K562 treated with DMSO at 1 percent for 12 hours (cell line): ENCODE data around the gene DRC7. TPM values are rescaled to one million over a fixed set of nuclear protein-coding genes. Genes with fewer than 3 reads are reported as not detected.

Source experiments
- total RNA-seq: library from RNA; unstranded; fragments of 300-600 nt; gene quantifications from 2 replicates; pipeline ENCODE4 v1.2.3, GENCODE V29; 2022; ENCODE audit not compliant: insufficient read depth

Gene DRC7, protein sequence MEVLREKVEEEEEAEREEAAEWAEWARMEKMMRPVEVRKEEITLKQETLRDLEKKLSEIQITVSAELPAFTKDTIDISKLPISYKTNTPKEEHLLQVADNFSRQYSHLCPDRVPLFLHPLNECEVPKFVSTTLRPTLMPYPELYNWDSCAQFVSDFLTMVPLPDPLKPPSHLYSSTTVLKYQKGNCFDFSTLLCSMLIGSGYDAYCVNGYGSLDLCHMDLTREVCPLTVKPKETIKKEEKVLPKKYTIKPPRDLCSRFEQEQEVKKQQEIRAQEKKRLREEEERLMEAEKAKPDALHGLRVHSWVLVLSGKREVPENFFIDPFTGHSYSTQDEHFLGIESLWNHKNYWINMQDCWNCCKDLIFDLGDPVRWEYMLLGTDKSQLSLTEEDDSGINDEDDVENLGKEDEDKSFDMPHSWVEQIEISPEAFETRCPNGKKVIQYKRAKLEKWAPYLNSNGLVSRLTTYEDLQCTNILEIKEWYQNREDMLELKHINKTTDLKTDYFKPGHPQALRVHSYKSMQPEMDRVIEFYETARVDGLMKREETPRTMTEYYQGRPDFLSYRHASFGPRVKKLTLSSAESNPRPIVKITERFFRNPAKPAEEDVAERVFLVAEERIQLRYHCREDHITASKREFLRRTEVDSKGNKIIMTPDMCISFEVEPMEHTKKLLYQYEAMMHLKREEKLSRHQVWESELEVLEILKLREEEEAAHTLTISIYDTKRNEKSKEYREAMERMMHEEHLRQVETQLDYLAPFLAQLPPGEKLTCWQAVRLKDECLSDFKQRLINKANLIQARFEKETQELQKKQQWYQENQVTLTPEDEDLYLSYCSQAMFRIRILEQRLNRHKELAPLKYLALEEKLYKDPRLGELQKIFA
- total RNA-seq = 0.48 TPM in 1 of 2 replicates, not detected in the other

GRCh38 chr16:57694725-57695679, at the start of gene DRC7:
Gene DRC7 (plus strand): TSS chr16:57694806. CDS start chr16:57697950, 3,144 bp downstream.

GRCh38 chr16:57668263-57668571, 26.4 kb upstream of the DRC7 start, which contains the start of gene ADGRG3:
Gene ADGRG3 (plus strand): TSS chr16:57668306. CDS start chr16:57668348, 42 bp downstream.

GRCh38 chr16:57735755-57736418, 41.3 kb downstream of the DRC7 start, which contains the start of gene KATNB1:
Gene KATNB1 (plus strand): TSS chr16:57735770. CDS start chr16:57737244, 1,474 bp downstream.

Other genes starting within 250 kb of the DRC7 start
- gene CIAPIN1, start 247.4 kb upstream of the DRC7 start, total RNA-seq = 46.4 and 56.0 TPM in 2 replicates
- 45.5 and 54.2 TPM in 2 replicates for gene COQ9, start 247.3 kb upstream of the DRC7 start, total RNA-seq
- 64.5 and 127 TPM in 2 replicates for gene POLR2C, start 232.1 kb upstream of the DRC7 start, total RNA-seq
- 7.6 and 18.3 TPM in 2 replicates for gene DOK4, start 208.3 kb upstream of the DRC7 start, total RNA-seq
- gene CCDC102A, start 158.2 kb upstream of the DRC7 start, total RNA-seq = 4.5 and 5.0 TPM in 2 replicates
- 0.28 and 1.8 TPM in 2 replicates for gene ADGRG5, start 152.2 kb upstream of the DRC7 start, total RNA-seq
- gene ADGRG1, start 66.2 kb upstream of the DRC7 start, total RNA-seq = 0.22 and 0.57 TPM in 2 replicates
- gene ADGRG3, start 26.5 kb upstream of the DRC7 start, total RNA-seq = 1.8 TPM in 1 of 2 replicates, not detected in the other
- gene KATNB1, start 41.0 kb downstream of the DRC7 start, total RNA-seq = 29.3 and 30.0 TPM in 2 replicates
- gene KIFC3, start 107.7 kb downstream of the DRC7 start, total RNA-seq = 61.0 and 64.2 TPM in 2 replicates